A673 (cell line): ENCODE results near the gene VSIG2.

Source experiments
- CTCF ChIP-seq: fragments of 300-800, 200-600 bp; sonication (generic); conservative IDR thresholded peaks from 2 replicates; pipeline ENCODE4 v1.5.1; 2017; ENCODE audit warnings: low read depth, mild to moderate bottlenecking, antibody characterized with exemption, low read length, moderate library complexity, mixed read lengths
- EZH2 ChIP-seq: fragments of 200-600 bp; sonication (generic); IDR thresholded peaks from 2 replicates; pipeline ENCODE4 v1.6.1; 2017; ENCODE audit warnings: borderline replicate concordance, low read depth, mild to moderate bottlenecking, mixed read lengths, antibody characterized with exemption, low read length; ENCODE audit not compliant: poor library complexity, severe bottlenecking

DNA sequence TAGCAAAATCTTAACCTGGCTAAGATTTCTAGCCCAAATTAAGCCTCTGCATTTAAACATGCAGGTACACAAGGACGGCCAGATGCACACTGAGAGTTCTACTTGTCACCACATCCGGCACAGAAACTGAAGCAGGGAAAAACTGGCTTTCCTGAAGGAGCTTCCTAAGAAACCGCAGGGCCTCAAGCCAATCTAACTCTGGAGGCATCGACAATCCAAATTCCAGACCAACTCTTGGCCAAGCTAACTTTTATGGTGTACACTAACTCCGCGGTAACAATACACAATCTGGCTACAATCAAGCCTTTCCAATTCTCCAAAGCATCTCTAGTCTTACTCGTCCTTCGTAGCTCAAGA is 46.9 kb upstream of the VSIG2 start:
- no peak for TF ChIP-seq CTCF
- TF ChIP-seq EZH2: no peak
